K562 (cell line): Measurements from ENCODE around the gene COPB2. TPM values are rescaled to one million over a fixed set of nuclear protein-coding genes. Genes with fewer than 3 reads are reported as not detected.

Source experiments
- FOXJ3 ChIP-seq: sonication (generic); formaldehyde crosslinking; IDR thresholded peaks from 2 replicates; pipeline ENCODE4 v1.4.0; 2020; ENCODE audit warnings: mild to moderate bottlenecking, missing genetic modification reagents
- GABPB2 ChIP-seq: fragments of 250-450 bp; sonication (Bioruptor Pico); conservative IDR thresholded peaks from 2 replicates; pipeline ENCODE4 v1.5.1; 2021; ENCODE audit warnings: mild to moderate bottlenecking
- MBD2 ChIP-seq: sonication (generic); IDR thresholded peaks from 2 replicates; pipeline ENCODE4 v1.6.1; 2016; ENCODE audit warnings: low read depth, borderline replicate concordance
- MTA3 ChIP-seq: fragments of 450-650 bp; formaldehyde crosslinking; IDR thresholded peaks from 2 replicates; pipeline ENCODE4 v1.6.1; 2017; ENCODE audit warnings: mild to moderate bottlenecking, borderline replicate concordance
- NKRF ChIP-seq: fragments of 450-650 bp; IDR thresholded peaks from 2 replicates; pipeline ENCODE4 v1.6.1; 2016; ENCODE audit warnings: borderline replicate concordance
- NONO ChIP-seq, 2 experiments: fragments of 200-400 bp in 1 of 2; fragments of 450-650 bp in 1 of 2; formaldehyde crosslinking in 1 of 2; IDR thresholded peaks; 2 replicates each; pipeline ENCODE4 v1.6.1; 2017; ENCODE audit warnings: low read depth in 2 of 2, mild to moderate bottlenecking in 2 of 2, moderate library complexity in 2 of 2, low read length in 1 of 2
- NR4A1 ChIP-seq, 2 experiments: fragments of 250-450 bp in 1 of 2; fragments of 450-650 bp in 1 of 2; sonication (Bioruptor Pico) in 1 of 2; IDR thresholded peaks; 2 replicates each; pipeline versions ENCODE4 v1.4.0 to v1.6.1; 2016 to 2020; ENCODE audit warnings: mild to moderate bottlenecking in 2 of 2, missing compliant biosample characterization in 1 of 2, missing genetic modification characterization in 1 of 2, moderate library complexity in 1 of 2
- RBFOX2 ChIP-seq: fragments of 200-400 bp; formaldehyde crosslinking; IDR thresholded peaks from 2 replicates; pipeline ENCODE4 v1.6.1; 2017; ENCODE audit warnings: low read depth, mild to moderate bottlenecking, low read length, moderate library complexity
- RBM34 ChIP-seq: fragments of 200-400 bp; formaldehyde crosslinking; IDR thresholded peaks from 2 replicates; pipeline ENCODE4 v1.6.1; 2018; ENCODE audit warnings: low read length, borderline replicate concordance; ENCODE audit not compliant: insufficient read depth
- RFX5 ChIP-seq: IDR thresholded peaks from 2 replicates; pipeline ENCODE4 v1.6.1; 2011; ENCODE audit warnings: low read depth, mild to moderate bottlenecking, improper control_type of control experiment, low read length
- TRIM28 ChIP-seq: fragments of 450-650 bp; IDR thresholded peaks from 2 replicates; pipeline ENCODE4 v1.6.1; 2017
- ZBED1 ChIP-seq: IDR thresholded peaks from 2 replicates; pipeline ENCODE4 v1.6.1; 2014
- ZC3H11A ChIP-seq: IDR thresholded peaks from 2 replicates; pipeline ENCODE4 v1.6.1; 2012; ENCODE audit warnings: low read depth, low read length, improper control_type of control experiment
- ZNF224 ChIP-seq: sonication (generic); formaldehyde crosslinking; IDR thresholded peaks from 2 replicates; pipeline ENCODE4 v1.8.0; 2022; ENCODE audit warnings: mild to moderate bottlenecking, missing genetic modification reagents
- ZNF764 ChIP-seq: fragments of 250-450 bp; sonication (Bioruptor Pico); IDR thresholded peaks from 2 replicates; pipeline ENCODE4 v1.4.0; 2020; ENCODE audit warnings: low read depth, mild to moderate bottlenecking, moderate library complexity
- ZNF778 ChIP-seq: fragments of 450-650 bp; formaldehyde crosslinking; IDR thresholded peaks from 2 replicates; pipeline ENCODE4 v1.4.0; 2020; ENCODE audit warnings: mild to moderate bottlenecking, moderate library complexity
- polyA plus RNA-seq, 8 experiments: library from polyadenylated mRNA; depleted of rRNA in 4 of 8; stranded (reverse) in 5 of 8; unstranded in 3 of 8; fragments of >200 nt; fragmentation: Nextera tagmentation in 2 of 8; fragmentation: Illumina TruSeq in 1 of 8; extraction: Ambion mirVana in 2 of 8; extraction: Trizol in 1 of 8; gene quantifications; 2 replicates each; pipeline versions ENCODE4 v1.2.1 to v1.2.3, GENCODE V29; 2011 to 2014; ENCODE audit warnings: inconsistent platforms in 1 of 8, missing spikeins in 1 of 8
- total RNA-seq, 7 experiments: library from RNA; depleted of rRNA in 6 of 7; stranded (reverse); fragments of >200 nt in 6 of 7; fragmentation: Illumina TruSeq in 2 of 7; extraction: Trizol in 2 of 7; gene quantifications; 2 replicates each; pipeline versions ENCODE4 v1.2.1 to v1.2.3, GENCODE V29; 2011 to 2021; ENCODE audit warnings: low replicate concordance in 1 of 7
- TF ChIP-seq, protein P1 (sequence below): fragments of 250-450 bp; sonication (Bioruptor Pico); IDR thresholded peaks from 2 replicates; pipeline ENCODE4 v1.9.0; 2021; ENCODE audit warnings: mild to moderate bottlenecking, inconsistent platforms
- TF ChIP-seq, protein P2 (sequence below): fragments of 250-450 bp; sonication (Bioruptor Pico); IDR thresholded peaks from 2 replicates; pipeline ENCODE4 v1.4.0; 2020; ENCODE audit warnings: mild to moderate bottlenecking, moderate library complexity, borderline replicate concordance

COPB2 gene
- total and polyA plus RNA-seq, 9 of the 15 experiments (the other 6 are each of a cell fraction or from before 2014, with no cell fraction given) = 64.3 to 189 (median 130) TPM

DNA sequence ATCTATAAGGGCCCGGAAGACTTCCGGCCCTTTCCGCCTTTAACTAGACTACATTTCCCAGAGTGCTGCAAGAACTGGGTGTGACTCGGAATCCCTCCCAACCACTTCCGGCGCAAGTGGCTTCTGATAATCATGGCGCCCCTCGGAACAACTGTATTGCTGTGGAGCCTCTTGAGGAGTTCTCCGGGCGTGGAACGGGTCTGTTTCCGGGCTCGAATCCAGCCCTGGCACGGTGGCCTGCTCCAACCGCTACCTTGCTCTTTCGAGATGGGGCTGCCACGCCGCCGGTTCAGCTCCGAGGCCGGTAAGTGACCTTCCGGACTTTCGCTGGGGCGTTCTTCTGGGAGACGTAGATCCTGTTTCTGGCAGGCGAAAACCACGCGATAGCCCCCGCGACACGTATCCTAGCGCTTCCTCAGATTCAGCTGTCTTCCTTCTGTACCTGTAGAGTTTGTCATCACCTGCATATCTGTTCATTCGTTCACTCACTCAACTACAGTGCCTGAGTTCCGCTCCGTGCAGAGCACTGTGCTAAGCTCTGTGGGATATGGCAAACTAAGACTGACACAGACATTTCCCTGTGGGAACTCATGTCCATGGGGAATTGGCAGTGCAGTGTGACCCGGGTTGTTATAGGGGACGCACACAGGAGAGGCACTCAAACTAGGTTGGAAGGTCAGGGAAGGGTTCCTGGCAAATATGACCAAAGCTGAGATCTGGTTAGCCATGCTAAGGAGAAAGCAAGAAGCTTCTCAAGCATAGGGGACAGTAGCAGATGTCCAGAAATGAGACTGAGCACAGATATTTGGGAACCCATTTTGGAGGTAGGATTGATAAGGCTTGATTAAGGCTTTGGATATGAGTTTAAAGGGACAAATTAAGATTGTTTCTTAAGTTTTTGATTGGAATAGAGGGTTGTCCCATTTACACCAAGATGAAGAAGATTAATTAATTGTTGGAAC is 45.3 kb downstream of the COPB2 start, which contains the start of gene MRPS22 (continued):
- no peak for TF ChIP-seq GABPB2
- TF ChIP-seq, protein P1, sequence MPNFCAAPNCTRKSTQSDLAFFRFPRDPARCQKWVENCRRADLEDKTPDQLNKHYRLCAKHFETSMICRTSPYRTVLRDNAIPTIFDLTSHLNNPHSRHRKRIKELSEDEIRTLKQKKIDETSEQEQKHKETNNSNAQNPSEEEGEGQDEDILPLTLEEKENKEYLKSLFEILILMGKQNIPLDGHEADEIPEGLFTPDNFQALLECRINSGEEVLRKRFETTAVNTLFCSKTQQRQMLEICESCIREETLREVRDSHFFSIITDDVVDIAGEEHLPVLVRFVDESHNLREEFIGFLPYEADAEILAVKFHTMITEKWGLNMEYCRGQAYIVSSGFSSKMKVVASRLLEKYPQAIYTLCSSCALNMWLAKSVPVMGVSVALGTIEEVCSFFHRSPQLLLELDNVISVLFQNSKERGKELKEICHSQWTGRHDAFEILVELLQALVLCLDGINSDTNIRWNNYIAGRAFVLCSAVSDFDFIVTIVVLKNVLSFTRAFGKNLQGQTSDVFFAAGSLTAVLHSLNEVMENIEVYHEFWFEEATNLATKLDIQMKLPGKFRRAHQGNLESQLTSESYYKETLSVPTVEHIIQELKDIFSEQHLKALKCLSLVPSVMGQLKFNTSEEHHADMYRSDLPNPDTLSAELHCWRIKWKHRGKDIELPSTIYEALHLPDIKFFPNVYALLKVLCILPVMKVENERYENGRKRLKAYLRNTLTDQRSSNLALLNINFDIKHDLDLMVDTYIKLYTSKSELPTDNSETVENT (CRISPR knock-in tag) = 0 out of 2 replicates have a peak, but pooled peaks have one; percentile 25
- TF ChIP-seq ZC3H11A = no peak
- peak; percentile 82 for TF ChIP-seq MBD2
- TF ChIP-seq MTA3 = no peak; the same call in 1 of the 2 replicates
- TF ChIP-seq TRIM28 = no peak
- peak; percentile 79 for TF ChIP-seq NKRF
- TF ChIP-seq RFX5 = no peak
- no peak for TF ChIP-seq ZNF778
- TF ChIP-seq, protein P2, sequence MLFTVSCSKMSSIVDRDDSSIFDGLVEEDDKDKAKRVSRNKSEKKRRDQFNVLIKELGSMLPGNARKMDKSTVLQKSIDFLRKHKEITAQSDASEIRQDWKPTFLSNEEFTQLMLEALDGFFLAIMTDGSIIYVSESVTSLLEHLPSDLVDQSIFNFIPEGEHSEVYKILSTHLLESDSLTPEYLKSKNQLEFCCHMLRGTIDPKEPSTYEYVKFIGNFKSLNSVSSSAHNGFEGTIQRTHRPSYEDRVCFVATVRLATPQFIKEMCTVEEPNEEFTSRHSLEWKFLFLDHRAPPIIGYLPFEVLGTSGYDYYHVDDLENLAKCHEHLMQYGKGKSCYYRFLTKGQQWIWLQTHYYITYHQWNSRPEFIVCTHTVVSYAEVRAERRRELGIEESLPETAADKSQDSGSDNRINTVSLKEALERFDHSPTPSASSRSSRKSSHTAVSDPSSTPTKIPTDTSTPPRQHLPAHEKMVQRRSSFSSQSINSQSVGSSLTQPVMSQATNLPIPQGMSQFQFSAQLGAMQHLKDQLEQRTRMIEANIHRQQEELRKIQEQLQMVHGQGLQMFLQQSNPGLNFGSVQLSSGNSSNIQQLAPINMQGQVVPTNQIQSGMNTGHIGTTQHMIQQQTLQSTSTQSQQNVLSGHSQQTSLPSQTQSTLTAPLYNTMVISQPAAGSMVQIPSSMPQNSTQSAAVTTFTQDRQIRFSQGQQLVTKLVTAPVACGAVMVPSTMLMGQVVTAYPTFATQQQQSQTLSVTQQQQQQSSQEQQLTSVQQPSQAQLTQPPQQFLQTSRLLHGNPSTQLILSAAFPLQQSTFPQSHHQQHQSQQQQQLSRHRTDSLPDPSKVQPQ (CRISPR knock-in tag) = no peak
- no peak for TF ChIP-seq RBM34
- no peak for TF ChIP-seq NONO (IDR thresholded peaks at IDR 0.05; ENCODE audit: low read depth in 2 of 2, low read length in 1 of 2)
- TF ChIP-seq FOXJ3 (CRISPR knock-in tag) = no peak
- peak; percentile 30; the same call in 1 of the 2 replicates for TF ChIP-seq ZNF224
- TF ChIP-seq RBFOX2 = peak; percentile 86
- TF ChIP-seq ZBED1 = no peak
- no peak for TF ChIP-seq ZNF764 (CRISPR knock-in tag)
- no peak for TF ChIP-seq NR4A1 (CRISPR knock-in tag; IDR thresholded peaks at IDR 0.05)
- no peak for TF ChIP-seq NR4A1 (tag; IDR thresholded peaks at IDR 0.05)
